Spleen (tissue), 11 donors: ENCODE measurements around the gene HHAT. TPM values are rescaled to one million over a fixed set of nuclear protein-coding genes. Genes with fewer than 3 reads are reported as not detected.

Experiments
- DNase-seq: peaks from one replicate; pipeline ENCODE4 v3.0.0-alpha.2; 2020
- H3K27ac ChIP-seq, 8 donors: fragments of 200-600 bp; sonication (generic) in 7 of 8; 1 replicate in 4 of 8; 2 replicates in 4 of 8; pipeline versions ENCODE4 v1.5.0 to v1.8.0; 2016 to 2021; ENCODE audit warnings: inconsistent platforms in 4 of 8, mild to moderate bottlenecking in 4 of 8, moderate library complexity in 1 of 8
- H3K27me3 ChIP-seq, 7 donors: fragments of 200-600 bp; sonication (generic) in 6 of 7; replicated peaks in 1 of 7; 1 replicate in 4 of 7; 2 replicates in 3 of 7; pipeline versions ENCODE4 v1.5.0 to v1.8.0; 2016 to 2021; ENCODE audit warnings: inconsistent platforms in 3 of 7, mild to moderate bottlenecking in 1 of 7
- H3K36me3 ChIP-seq, 6 donors: fragments of 200-600 bp; sonication (generic) in 5 of 6; 1 replicate in 4 of 6; 2 replicates in 2 of 6; pipeline versions ENCODE4 v1.5.0 to v1.8.0; 2016 to 2021; ENCODE audit warnings: inconsistent platforms in 2 of 6
- H3K4me1 ChIP-seq, 6 donors: fragments of 200-600 bp; sonication (generic) in 5 of 6; 1 replicate in 3 of 6; 2 replicates in 3 of 6; pipeline versions ENCODE4 v1.5.0 to v1.8.0; 2016 to 2021; ENCODE audit warnings: inconsistent platforms in 3 of 6
- H3K4me3 ChIP-seq, 8 donors: fragments of 200-600 bp; sonication (generic) in 7 of 8; 1 replicate in 4 of 8; 2 replicates in 4 of 8; pipeline versions ENCODE4 v1.5.0 to v1.8.0; 2016 to 2021; ENCODE audit warnings: inconsistent platforms in 4 of 8, mild to moderate bottlenecking in 4 of 8, moderate library complexity in 2 of 8
- H3K9me3 ChIP-seq, 8 donors: fragments of 200-600 bp; sonication (generic) in 7 of 8; 1 replicate in 4 of 8; 2 replicates in 4 of 8; pipeline versions ENCODE4 v1.5.0 to v1.8.0; 2016 to 2021; ENCODE audit warnings: inconsistent platforms in 4 of 8
- POLR2A ChIP-seq, 3 donors: fragments of 450-650 bp; IDR thresholded peaks; one replicate each; pipeline ENCODE4 v1.5.1; 2017; ENCODE audit warnings: antibody characterized with exemption in 3 of 3, mild to moderate bottlenecking in 1 of 3
- POLR2AphosphoS5 ChIP-seq, 3 donors: sonication (generic); formaldehyde crosslinking; IDR thresholded peaks; one replicate each; pipeline ENCODE4 v1.5.1; 2017; ENCODE audit warnings: antibody characterized with exemption in 3 of 3
- WGBS, 5 donors: extraction: QIAGEN DNeasy Blood & Tissue Kit in 3 of 5; methylation state at CpG; one replicate each; pipeline versions ENCODE4 v1.1.5 to v1.1.7; 2013 to 2018; 5-methylcytosine and 5-hydroxymethylcytosine counted together
- intact Hi-C: fragments of 100-400 bp; cut with DNase I; formaldehyde crosslinking; loops from one replicate; pipeline ENCODE4 v1.15.0; 2023; ENCODE audit warnings: low total_unique reads
- polyA plus RNA-seq, 3 donors: library from polyadenylated mRNA; stranded (reverse); fragments of 200-250 nt; gene quantifications; one replicate each; pipeline ENCODE4 v1.2.1, GENCODE V29; 2013
- total RNA-seq, 7 donors: library from RNA; depleted of rRNA in 3 of 7; stranded (reverse); fragments of >200 nt in 3 of 7; fragmentation: NEBNext Ultra II Directional in 4 of 7; extraction: Animal tissue kit (Norgen Biotek cat#: 25700) in 4 of 7; gene quantifications; one replicate each; pipeline versions ENCODE4 v1.1.0 to v1.2.1, GENCODE V29; 2016 to 2021
- TF ChIP-seq, protein P1 (sequence below), 11 experiments: fragments of 200-600 bp in 7 of 11; fragments of 450-650 bp in 4 of 11; sonication (generic) in 4 of 11; IDR thresholded peaks in 8 of 11; conservative IDR thresholded peaks in 3 of 11; 1 replicate in 7 of 11; 2 replicates in 4 of 11; pipeline versions ENCODE4 v1.4.0 to v1.8.0; 2016 to 2021; ENCODE audit warnings: antibody characterized with exemption in 11 of 11, inconsistent platforms in 4 of 11, mild to moderate bottlenecking in 1 of 11
- donor health status: healthy with polysubstance abuse.
- donor health status: DM: no; HTN: no; CAD: no; lungs with moderate emphysema.
- donor health status: DM: no; HTN: no; CAD: no.
- donor health status: Bipolar disorder and iron deficiency.
- donor health status: healthy.
- donor health status: DM: no; HTN: no; CAD: no.
- donor health status: DM: yes; HTN: yes; CAD: no.

The HHAT gene
- total and polyA plus RNA-seq, 10 donors = 1.3 to 8.8 (median 4.7) TPM

DNA sequence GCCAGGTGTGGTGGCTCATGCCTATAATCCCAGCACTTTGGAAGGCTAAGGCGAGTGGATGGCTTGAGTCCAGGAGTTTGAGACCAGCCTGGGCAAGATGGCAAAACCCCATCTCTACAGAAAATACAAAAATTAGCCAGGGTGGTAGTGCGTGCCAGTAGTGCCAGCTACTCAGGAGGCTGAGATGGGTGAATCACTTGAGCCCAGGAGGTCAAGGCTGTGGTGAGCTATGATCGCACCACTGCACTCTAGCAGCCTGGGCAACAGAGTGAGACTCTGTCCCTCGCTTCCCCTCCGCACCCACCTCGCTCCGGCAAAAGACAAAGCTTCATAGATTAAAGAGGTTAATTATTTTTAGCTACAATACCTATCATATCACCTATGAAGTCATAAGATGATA lies 100.0 kb downstream of the HHAT start:
- Histone ChIP-seq H3K9me3 (peaks cover 0 to 11% (median 2%) of the 10 kb centered on the region in 8 donors), H3K4me3 (no peak overlapping the region), H3K36me3 (peaks cover 0 to 8% (median 0%) of the 10 kb centered on the region in 6 donors), H3K27me3 (no peaks in the 10 kb centered on the region), H3K4me1 (no peaks in the 10 kb centered on the region), H3K27ac (no peak overlapping the region)
- DNase-seq = no peak
- 91 to 99% (median 93%) methylated on average over 7 of the region's 7 CpGs for WGBS, 5 donors
- no peak for TF ChIP-seq POLR2AphosphoS5 (IDR thresholded peaks at IDR 0.05)
- TF ChIP-seq, protein P1, sequence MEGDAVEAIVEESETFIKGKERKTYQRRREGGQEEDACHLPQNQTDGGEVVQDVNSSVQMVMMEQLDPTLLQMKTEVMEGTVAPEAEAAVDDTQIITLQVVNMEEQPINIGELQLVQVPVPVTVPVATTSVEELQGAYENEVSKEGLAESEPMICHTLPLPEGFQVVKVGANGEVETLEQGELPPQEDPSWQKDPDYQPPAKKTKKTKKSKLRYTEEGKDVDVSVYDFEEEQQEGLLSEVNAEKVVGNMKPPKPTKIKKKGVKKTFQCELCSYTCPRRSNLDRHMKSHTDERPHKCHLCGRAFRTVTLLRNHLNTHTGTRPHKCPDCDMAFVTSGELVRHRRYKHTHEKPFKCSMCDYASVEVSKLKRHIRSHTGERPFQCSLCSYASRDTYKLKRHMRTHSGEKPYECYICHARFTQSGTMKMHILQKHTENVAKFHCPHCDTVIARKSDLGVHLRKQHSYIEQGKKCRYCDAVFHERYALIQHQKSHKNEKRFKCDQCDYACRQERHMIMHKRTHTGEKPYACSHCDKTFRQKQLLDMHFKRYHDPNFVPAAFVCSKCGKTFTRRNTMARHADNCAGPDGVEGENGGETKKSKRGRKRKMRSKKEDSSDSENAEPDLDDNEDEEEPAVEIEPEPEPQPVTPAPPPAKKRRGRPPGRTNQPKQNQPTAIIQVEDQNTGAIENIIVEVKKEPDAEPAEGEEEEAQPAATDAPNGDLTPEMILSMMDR (IDR thresholded peaks at IDR 0.05 in 8 of 11, conservative IDR thresholded peaks at IDR 0.05 in 3 of 11) = no peak
- no peak for TF ChIP-seq POLR2A (IDR thresholded peaks at IDR 0.05)
- intact Hi-C loops = no loop called here

DNA sequence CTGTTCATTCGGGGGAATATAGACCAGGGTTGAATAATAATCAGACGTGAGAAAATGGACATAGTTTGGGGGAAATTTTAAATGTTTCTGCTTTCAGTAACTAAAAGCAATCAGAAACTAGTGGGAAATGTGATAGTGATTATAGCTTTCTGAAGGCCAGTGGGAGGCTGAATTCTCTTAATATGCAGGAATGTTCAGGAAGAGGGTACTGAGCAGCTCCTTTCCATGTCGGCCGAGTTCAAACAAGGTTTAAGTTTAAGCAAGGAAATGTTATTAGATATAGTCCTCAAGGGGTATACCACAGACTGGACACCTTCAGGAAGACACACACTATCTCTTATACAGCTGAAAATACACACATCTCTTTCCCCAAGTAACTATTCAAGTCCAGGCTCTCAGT lies 105.5 kb downstream of the HHAT start:
- Histone ChIP-seq H3K27ac (no peak overlapping the region), H3K9me3 (no peaks in the 10 kb centered on the region), H3K27me3 (no peaks in the 10 kb centered on the region), H3K4me3 (no peak overlapping the region), H3K36me3 (peaks cover 0 to 8% (median 0%) of the 10 kb centered on the region in 6 donors), H3K4me1 (no peaks in the 10 kb centered on the region)
- no peak for DNase-seq
- 78 to 88% (median 84%) methylated on average over 4 of the region's 4 CpGs for whole genome bisulfite sequencing, 5 donors
- intact Hi-C loops = no loop called here
- TF ChIP-seq, protein P1 (IDR thresholded peaks at IDR 0.05 in 8 of 11, conservative IDR thresholded peaks at IDR 0.05 in 3 of 11) = no peak
- TF ChIP-seq POLR2A (IDR thresholded peaks at IDR 0.05) = no peak
- no peak for TF ChIP-seq POLR2AphosphoS5 (IDR thresholded peaks at IDR 0.05)

DNA sequence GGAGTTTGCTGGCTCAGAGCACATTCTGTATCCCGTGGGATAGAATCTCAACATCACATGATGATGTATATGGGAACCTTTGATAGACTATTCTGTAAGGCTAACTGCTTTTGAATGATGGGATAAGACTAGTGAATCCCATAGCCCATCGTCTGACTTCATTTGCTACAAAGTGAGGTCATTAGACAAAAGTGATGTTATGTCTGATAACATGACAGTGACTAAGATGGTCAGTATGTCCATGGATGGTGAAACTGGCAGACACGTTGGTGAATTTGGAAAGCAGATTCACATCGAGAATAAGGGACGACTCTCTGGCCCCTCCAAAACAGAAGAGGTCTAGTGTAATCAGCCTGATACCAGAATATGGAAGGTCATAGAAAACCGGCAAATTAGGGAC lies 108.4 kb downstream of the HHAT start:
- DNase-seq = no peak
- Histone ChIP-seq H3K36me3 (peaks cover 0 to 8% (median 0%) of the 10 kb centered on the region in 6 donors), H3K4me3 (no peak overlapping the region), H3K9me3 (no peaks in the 10 kb centered on the region), H3K27ac (no peak overlapping the region), H3K4me1 (no peaks in the 10 kb centered on the region), H3K27me3 (no peaks in the 10 kb centered on the region)
- 85 to 94% (median 92%) methylated on average over 6 of the region's 6 CpGs for WGBS, 5 donors
- TF ChIP-seq, protein P1 (IDR thresholded peaks at IDR 0.05 in 8 of 11, conservative IDR thresholded peaks at IDR 0.05 in 3 of 11) = no peak
- TF ChIP-seq POLR2AphosphoS5 (IDR thresholded peaks at IDR 0.05) (no peak), POLR2A (IDR thresholded peaks at IDR 0.05) (no peak)
- intact Hi-C loops = no loop called here

- WGBS, 5 donors = 86 to 95% (median 89%) methylated on average over 1 of the region's 1 CpG
- Histone ChIP-seq H3K27ac (no peak overlapping the region), H3K36me3 (peaks cover 0 to 4% (median 0%) of the 10 kb centered on the region in 6 donors), H3K27me3 (no peaks in the 10 kb centered on the region), H3K4me1 (no peaks in the 10 kb centered on the region), H3K9me3 (no peaks in the 10 kb centered on the region), H3K4me3 (no peak overlapping the region)
- TF ChIP-seq, protein P1 (IDR thresholded peaks at IDR 0.05 in 8 of 11, conservative IDR thresholded peaks at IDR 0.05 in 3 of 11) = no peak
- TF ChIP-seq POLR2A (IDR thresholded peaks at IDR 0.05) = no peak
- no peak for TF ChIP-seq POLR2AphosphoS5 (IDR thresholded peaks at IDR 0.05)
- intact Hi-C loops = no loop called here
- no peak for DNase-seq
Measured at GRCh38 chr1:210437781-210438180, 109.1 kb downstream of the HHAT start.
